Smooth muscle cell (in vitro differentiated cells): ENCODE measurements around the gene NCK2. TPM values are rescaled to one million over a fixed set of nuclear protein-coding genes. Genes with fewer than 3 reads are reported as not detected.
A peak's percentile ranks its signal among the peaks of the same experiment; 100 is the strongest.

ENCODE experiments used
- DNase-seq: peaks from one replicate; lab custom pipeline; 2025; ENCODE audit not compliant: unreplicated experiment; lab: John Stamatoyannopoulos, UW
- H2AFZ ChIP-seq: fragments of 200-600 bp; sonication (generic); 2 replicates; pipeline ENCODE4 v1.6.0; 2016; ENCODE audit warnings: antibody characterized with exemption, low read depth, mild to moderate bottlenecking
- H3F3A ChIP-seq: fragments of 200-600 bp; sonication (generic); 2 replicates; pipeline ENCODE4 v1.6.0; 2017; ENCODE audit warnings: antibody characterized with exemption, low read depth
- H3K27ac ChIP-seq: fragments of 200-600 bp; sonication (generic); 2 replicates; pipeline ENCODE4 v1.5.1; 2016; ENCODE audit warnings: low read depth, mild to moderate bottlenecking
- H3K27me3 ChIP-seq: fragments of 200-600 bp; sonication (generic); 2 replicates; pipeline ENCODE4 v1.6.1; 2016; ENCODE audit warnings: low read depth, mild to moderate bottlenecking
- H3K36me3 ChIP-seq: fragments of 200-600 bp; sonication (generic); 2 replicates; pipeline ENCODE4 v1.5.1; 2016; ENCODE audit warnings: low read depth
- H3K4me1 ChIP-seq: fragments of 200-600 bp; sonication (generic); 2 replicates; pipeline ENCODE4 v1.5.1; 2016; ENCODE audit warnings: low read depth
- H3K4me2 ChIP-seq: fragments of 200-600 bp; sonication (generic); 2 replicates; pipeline ENCODE4 v1.6.0; 2016; ENCODE audit warnings: mild to moderate bottlenecking
- H3K4me3 ChIP-seq: fragments of 200-600 bp; sonication (generic); 2 replicates; pipeline ENCODE4 v1.5.1; 2016; ENCODE audit warnings: mild to moderate bottlenecking
- H3K79me2 ChIP-seq: fragments of 200-600 bp; sonication (generic); 2 replicates; pipeline ENCODE4 v1.6.0; 2016; ENCODE audit warnings: low read depth, mild to moderate bottlenecking
- H3K9ac ChIP-seq: fragments of 200-600 bp; sonication (generic); 2 replicates; pipeline ENCODE4 v1.6.0; 2016; ENCODE audit warnings: low read depth
- H3K9me3 ChIP-seq: fragments of 200-600 bp; sonication (generic); replicated peaks from 2 replicates; pipeline ENCODE4 v1.5.1; 2016; ENCODE audit warnings: low read depth
- H4K20me1 ChIP-seq: fragments of 200-600 bp; sonication (generic); 2 replicates; pipeline ENCODE4 v1.6.0; 2016; ENCODE audit warnings: low read depth
- CTCF ChIP-seq: fragments of 200-600 bp; sonication (generic); IDR thresholded peaks from 2 replicates; pipeline ENCODE4 v1.5.1; 2017; ENCODE audit warnings: borderline replicate concordance, mild to moderate bottlenecking, antibody characterized with exemption; ENCODE audit not compliant: insufficient read depth, poor library complexity, severe bottlenecking
- WGBS: methylation state at CpG from one replicate; pipeline ENCODE4 v1.1.7; 2016; ENCODE audit warnings: low lambda C conversion rate; 5-methylcytosine and 5-hydroxymethylcytosine counted together
- polyA plus RNA-seq: library from polyadenylated mRNA; unstranded; fragments of >200 nt; fragmentation: Nextera tagmentation; extraction: Ambion mirVana; gene quantifications from 2 replicates; pipeline ENCODE4 v1.2.1, GENCODE V29; 2016
- total RNA-seq: library from RNA; depleted of rRNA; stranded (reverse); fragments of >200 nt; gene quantifications from 2 replicates; pipeline ENCODE4 v1.2.3, GENCODE V29; 2014

The NCK2 gene
- total and polyA plus RNA-seq, 2 experiments from 2014 or later = 29.0 to 50.5 TPM

GRCh38 chr2:105794926-105795574 lies 50.3 kb downstream of the NCK2 start:
- TF ChIP-seq CTCF = no peak
- Histone ChIP-seq H3K79me2 (peaks cover 88% of the 10 kb centered on the region), H2AFZ (no peak overlapping the region), H3K4me3 (no peak overlapping the region), H3K36me3 (no peaks in the 10 kb centered on the region), H4K20me1 (peaks cover 100% of the 10 kb centered on the region), H3K9ac (no peak overlapping the region), H3K4me2 (peak overlapping the region; percentile 26), H3K4me1 (peaks cover 30% of the 10 kb centered on the region), H3F3A (no peaks in the 10 kb centered on the region), H3K27me3 (no peaks in the 10 kb centered on the region), H3K9me3 (no peaks in the 10 kb centered on the region), H3K27ac (no peak overlapping the region)
- 82% methylated on average over 3 of the region's 3 CpGs for WGBS
- no peak for DNase-seq

- no peak overlapping the region for H3K9ac ChIP-seq
- no peaks in the 10 kb centered on the region for H3K36me3 ChIP-seq
- H3K4me2 ChIP-seq = peak overlapping the region; percentile 26
- TF ChIP-seq CTCF = no peak
- peaks cover 30% of the 10 kb centered on the region for H3K4me1 ChIP-seq
- H3K4me3 ChIP-seq = no peak overlapping the region
- no peaks in the 10 kb centered on the region for H3F3A ChIP-seq
- WGBS = 25% methylated on average over 9 of the region's 9 CpGs
- H4K20me1 ChIP-seq = peaks cover 100% of the 10 kb centered on the region
- H3K27me3 ChIP-seq = no peaks in the 10 kb centered on the region
- no peak overlapping the region for H3K27ac ChIP-seq
- no peak for DNase-seq
- no peak overlapping the region for H2AFZ ChIP-seq
- peaks cover 90% of the 10 kb centered on the region for H3K79me2 ChIP-seq
- no peaks in the 10 kb centered on the region for H3K9me3 ChIP-seq
Observed at GRCh38 chr2:105795575-105795934, 50.8 kb downstream of the NCK2 start.

- no peaks in the 10 kb centered on the region for H3K36me3 ChIP-seq
- peak overlapping the region; percentile 26 for H3K4me2 ChIP-seq
- DNase-seq = no peak
- H3K79me2 ChIP-seq = peaks cover 90% of the 10 kb centered on the region
- H2AFZ ChIP-seq = no peak overlapping the region
- TF ChIP-seq CTCF = no peak
- no peak overlapping the region for H3K27ac ChIP-seq
- H3K4me1 ChIP-seq = peaks cover 30% of the 10 kb centered on the region
- H3F3A ChIP-seq = no peaks in the 10 kb centered on the region
- 83% methylated on average over 6 of the region's 6 CpGs for WGBS
- no peaks in the 10 kb centered on the region for H3K27me3 ChIP-seq
- no peak overlapping the region for H3K9ac ChIP-seq
- peaks cover 100% of the 10 kb centered on the region for H4K20me1 ChIP-seq
- H3K9me3 ChIP-seq = no peaks in the 10 kb centered on the region
- no peak overlapping the region for H3K4me3 ChIP-seq
Observed at GRCh38 chr2:105796131-105796638, 51.5 kb downstream of the NCK2 start.

GRCh38 chr2:105796791-105797190 lies 52.1 kb downstream of the NCK2 start:
- Histone ChIP-seq H3K79me2 (peaks cover 90% of the 10 kb centered on the region), H3K4me3 (no peak overlapping the region), H3K4me1 (peaks cover 30% of the 10 kb centered on the region), H2AFZ (no peak overlapping the region), H3K36me3 (no peaks in the 10 kb centered on the region), H3K4me2 (peak overlapping the region; percentile 26), H3K9me3 (no peaks in the 10 kb centered on the region), H3K27ac (peak overlapping the region; percentile 48), H3F3A (no peaks in the 10 kb centered on the region), H4K20me1 (peaks cover 100% of the 10 kb centered on the region), H3K9ac (no peak overlapping the region), H3K27me3 (no peaks in the 10 kb centered on the region)
- TF ChIP-seq CTCF = no peak
- DNase-seq = no peak
